GM18502 (cell line): ENCODE measurements around the gene UACA.
A peak's percentile ranks its signal among the peaks of the same experiment; 100 is the strongest.

Experiments
- ATAC-seq: cut with Tn5 transposase; IDR thresholded peaks from one replicate; pipeline ENCODE4 v1.9.1; 2021; ENCODE audit warnings: mild to moderate bottlenecking; ENCODE audit not compliant: unreplicated experiment, poor library complexity

UACA gene

DNA sequence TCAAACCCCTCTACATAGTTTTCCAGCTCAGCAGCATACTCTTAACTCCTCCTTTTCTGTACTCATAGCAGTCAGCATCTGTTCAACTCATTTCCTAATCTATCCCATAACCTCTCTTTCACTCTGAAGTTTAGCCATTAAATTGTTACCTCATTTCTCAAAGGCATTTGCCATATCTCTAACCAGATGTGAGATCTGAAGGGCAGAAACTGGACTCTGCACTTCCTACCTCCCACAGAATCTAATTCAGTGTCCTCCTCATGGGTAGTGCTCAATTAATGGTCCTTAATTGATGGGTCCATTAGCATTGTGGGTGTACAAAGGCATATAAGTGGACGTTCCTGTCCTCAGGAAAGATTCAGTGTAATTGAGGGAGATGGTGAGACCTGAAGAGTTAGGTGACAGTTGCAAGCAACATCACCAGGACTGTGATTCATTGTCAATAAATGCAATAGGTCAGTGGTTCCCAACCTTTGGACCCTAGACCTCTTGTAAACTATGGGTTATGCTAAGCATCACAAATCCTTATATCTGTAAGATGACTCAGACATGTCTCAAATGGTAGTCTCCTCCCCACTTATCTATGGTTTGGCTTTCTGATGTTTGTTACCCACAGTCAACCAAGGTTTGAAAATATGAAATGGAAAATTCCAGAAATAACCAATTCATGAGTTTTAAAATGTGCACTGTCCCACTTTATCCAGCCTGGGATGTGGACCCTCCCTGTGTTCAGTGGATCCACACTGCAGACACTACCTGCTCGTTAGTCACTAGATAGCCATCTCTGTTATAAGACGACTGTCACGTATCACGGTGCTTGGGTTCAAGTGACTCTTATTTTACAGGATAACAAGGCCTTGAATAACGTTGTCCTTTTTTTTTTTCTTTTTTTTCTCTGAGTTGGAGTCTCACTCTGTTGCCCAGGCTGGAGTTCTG lies 25.0 kb upstream of the UACA start:
- ATAC-seq = no peak

DNA sequence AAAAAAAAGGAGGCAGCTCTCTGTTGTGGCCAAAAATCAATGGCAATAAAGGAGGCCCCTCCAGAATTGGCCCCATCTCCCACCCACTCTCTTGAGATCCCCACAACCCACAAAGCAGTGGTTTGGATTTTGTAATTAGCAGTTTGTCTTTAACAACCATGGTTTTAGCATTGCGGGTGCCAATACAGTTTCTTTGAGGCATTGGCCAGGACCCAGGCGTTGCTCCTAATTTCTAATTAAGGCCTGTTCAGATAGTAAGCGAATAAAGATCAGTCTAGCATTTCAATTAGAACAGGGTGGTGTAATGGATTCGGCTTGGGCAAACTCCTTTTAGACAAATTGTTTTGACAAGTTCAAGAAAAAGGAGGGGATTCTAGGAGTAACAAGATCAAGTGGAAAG lies 23.6 kb upstream of the UACA start:
- ATAC-seq = no peak

DNA sequence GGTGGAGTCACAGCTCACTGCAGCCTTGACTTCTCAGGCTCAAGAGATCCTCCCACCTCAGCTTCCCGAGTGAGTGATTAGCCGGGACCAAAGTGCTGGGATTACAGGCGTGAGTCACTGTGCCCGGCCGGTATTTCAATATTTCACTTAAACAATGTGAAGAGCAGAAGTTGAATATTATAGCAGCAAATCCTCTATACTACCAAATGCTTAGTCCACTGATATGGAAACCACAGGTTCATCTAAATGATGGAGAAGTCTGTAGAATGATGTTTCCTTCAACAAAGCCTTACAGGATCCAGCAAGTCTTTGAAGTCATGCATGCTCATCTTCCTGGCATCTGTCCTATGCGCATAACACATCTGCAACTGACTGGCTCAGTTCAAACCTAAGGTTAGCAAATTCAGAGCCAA lies 20.3 kb upstream of the UACA start:
- no peak for ATAC-seq

DNA sequence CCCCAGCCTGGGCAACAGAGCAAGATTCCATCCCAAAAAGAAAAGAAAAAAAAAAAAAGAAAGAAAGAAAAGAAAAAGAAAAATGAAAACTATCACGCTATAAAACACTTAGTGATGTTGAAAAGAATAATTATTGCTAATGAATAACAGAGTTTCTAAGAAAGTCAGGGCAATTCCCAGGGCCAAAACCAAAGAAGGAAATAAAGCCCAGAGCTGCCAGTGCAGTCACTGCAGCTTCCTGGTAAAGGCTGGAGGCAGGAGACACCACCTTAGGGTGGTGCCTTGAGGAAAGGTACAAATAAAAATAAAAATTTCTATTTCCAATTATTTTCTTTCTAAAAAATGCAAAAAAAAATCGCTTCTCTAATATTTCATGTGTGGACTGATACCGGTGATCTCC lies 19.7 kb upstream of the UACA start:
- ATAC-seq = no peak

DNA sequence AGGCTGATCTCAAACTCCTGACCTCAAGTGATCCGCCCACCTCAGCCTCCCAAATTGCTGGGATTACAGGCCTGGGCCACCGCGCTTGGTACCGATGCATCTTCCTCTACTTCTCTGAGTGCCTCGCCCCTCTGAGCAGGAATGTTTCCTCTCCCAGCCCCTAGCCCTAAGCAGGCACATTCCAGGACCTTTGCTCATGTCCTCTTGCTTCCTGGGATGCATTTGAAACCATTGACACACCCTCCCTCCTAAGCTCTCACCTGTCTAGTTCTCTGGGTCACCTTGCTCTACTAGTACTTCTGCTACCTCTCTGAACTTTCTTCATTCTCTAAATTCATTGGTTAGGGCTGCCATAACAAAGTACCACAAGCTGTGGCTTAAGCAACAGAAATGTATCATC lies 17.9 kb upstream of the UACA start:
- ATAC-seq = no peak

DNA sequence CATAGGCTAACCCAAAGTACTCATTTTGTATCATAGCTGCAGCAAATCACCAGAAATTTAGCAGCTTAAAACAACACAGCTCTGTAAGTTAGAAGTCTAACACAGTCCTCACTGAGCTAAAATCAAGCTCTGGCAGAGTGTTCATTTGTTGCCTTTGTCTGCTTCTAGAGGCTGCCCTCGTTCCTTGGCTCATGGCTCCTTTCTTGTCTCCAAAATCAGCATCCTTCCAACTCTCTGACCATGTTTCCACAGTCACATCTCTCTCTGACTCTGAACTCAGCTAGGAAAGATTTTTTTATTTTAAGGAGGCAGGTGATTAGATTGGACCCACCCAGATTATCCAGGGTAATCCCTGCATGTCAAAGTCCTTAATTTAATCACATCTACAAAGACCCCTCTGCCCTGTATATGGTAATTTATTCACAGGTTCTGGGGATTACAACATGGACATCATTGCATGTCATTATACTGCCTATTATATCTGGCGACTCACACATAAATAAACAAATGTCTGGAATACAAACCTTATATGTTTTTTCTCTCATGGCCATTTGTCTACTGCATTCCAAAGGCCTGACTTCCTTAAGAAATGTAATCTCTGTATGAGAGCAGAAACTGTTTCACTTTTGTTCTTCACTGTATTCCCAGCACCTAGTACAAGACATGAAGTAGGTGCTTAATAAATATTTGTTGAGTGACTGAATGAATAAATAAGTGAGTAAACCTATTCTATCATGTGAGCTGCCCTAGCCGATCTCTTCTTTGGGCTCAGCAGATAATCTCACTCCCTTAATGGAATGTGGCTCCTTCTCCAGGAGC lies 15.1 kb upstream of the UACA start:
- ATAC-seq = no peak

DNA sequence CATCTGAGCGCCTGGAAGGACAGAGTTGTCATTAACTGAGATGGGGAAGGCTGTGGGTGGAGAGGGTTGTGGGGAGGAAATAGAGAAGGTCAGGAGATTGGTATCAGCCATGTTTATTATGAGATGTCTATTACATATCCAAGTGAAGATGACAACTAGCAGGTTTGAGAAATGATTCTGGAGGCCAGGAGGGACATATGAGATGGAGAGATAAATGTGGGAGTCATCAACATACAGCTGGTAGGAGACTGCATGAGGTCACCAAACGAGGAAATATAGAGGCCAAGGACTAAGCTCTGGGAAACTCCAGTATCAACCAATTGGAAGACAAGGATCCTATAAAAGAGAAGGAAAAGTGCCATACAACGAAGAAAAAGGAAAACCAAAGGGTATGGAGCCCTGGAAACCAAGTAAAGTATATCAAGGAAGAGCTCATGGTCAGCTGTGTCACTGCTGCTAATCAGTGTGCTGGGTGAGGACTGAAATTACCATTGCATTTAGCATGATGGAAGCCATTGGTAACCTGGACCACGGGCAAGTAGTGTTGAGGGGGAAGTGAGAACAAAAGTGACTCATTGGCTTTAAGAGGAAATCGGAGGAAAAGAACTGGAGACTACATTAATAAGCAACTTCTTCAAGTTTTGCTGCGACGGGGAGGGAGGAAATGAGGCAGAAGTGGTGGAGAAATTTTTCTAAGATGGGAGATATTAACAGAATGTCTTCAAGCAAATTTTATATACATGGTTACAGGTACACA lies 14.0 kb upstream of the UACA start:
- no peak for ATAC-seq

DNA sequence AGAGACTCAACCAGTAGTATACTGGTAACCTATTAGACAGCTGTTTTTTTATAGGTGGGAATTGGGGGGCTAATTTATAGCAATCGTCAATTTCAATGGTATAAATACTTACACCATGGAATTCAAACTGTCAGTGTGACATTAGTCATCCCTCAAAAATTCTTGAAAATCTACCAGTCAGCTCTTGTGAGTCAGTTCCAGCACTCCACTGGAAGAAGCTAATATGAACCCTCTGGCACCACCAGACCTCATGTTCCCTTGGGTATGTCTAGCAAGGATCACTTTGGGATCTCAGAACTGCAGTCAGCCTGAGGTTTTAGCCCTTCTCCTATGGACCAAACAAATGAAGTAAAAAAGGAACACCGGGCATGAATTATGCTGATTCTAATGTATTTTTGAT lies 11.8 kb upstream of the UACA start:
- ATAC-seq = no peak

DNA sequence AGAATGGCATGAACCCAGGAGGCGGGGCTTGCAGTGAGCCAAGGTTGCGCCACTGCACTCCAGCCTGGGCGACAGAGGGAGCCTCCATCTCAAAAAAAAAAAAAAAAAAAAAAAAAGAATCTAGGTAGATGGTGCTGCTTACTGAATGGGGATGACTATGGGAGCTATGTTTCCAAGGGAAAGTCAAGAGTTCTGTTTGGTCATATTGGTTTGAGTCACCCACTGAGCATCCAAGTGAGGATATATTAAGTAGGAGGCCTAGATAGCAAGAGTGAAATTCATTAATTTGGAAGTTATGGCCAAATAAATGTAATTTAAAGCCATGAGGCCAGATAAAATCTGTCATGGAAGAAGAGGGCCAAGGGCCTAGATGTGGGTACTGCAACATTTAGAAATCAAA lies 9.0 kb upstream of the UACA start:
- no peak for ATAC-seq

DNA sequence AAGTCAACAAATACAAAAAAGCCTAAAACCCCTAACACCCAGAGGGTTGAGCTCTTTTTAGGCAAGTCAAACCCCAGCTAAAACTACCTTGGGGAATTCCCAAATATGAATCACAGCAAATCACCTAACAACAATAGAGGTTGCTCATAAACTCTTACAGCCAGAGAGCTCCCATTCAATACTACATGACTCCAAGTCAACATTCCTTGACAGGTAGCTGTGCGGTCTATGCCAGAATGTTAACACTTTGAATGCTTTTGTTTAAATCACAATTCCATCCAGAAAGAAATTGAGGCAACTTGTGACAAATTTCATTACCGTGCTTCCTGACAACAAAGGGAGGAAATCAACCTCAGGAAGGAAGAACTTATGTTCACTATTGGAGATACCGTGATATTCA lies 7.5 kb upstream of the UACA start:
- ATAC-seq = no peak

DNA sequence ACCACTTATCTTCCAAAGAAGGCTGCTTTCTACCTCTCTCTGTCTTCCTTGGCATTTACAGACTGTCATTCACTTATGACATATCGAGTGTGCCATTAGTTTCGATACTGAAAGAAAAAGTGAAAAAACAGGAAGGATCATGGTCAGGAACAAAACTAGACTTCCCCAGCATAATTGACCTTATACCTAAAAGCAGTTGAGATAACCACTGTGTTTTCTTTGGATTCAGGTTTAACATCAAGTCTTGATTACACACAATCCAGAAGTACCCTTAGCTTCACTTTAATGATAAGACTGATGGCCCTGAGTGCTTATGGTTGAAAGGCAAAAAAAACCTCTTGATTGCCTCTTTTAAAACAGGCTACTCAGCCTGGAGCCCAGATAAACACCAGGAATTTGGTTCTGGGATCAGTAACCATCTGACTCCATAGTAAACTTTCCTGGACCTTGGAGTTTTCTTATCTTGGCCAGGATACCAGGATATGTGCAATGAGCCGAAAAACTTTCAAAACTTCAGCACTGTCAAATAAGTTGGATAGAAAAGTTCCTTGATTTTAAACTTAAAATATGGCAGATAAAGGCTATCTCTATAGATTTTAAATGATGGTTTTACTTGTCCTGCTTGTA lies 5.0 kb upstream of the UACA start:
- no peak for ATAC-seq

DNA sequence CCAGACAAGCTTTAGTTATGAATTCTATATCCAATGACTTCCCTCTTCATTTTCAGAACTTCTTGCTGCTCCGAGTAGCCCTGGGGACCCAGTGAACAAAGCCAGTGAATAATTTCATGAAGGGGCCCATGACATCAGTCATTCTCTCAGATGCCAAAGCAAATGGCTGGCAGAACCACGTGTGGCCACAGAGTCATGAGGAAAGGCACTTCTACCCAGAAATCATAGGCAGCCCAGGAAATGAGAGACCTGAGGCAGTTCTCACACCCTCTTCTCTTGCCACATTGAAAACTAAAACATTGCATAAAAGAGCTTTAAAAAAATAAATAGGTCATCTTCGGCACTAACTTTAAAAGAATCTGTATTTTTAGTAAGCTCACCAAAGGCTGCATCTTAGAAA lies 4.3 kb upstream of the UACA start:
- no peak for ATAC-seq

DNA sequence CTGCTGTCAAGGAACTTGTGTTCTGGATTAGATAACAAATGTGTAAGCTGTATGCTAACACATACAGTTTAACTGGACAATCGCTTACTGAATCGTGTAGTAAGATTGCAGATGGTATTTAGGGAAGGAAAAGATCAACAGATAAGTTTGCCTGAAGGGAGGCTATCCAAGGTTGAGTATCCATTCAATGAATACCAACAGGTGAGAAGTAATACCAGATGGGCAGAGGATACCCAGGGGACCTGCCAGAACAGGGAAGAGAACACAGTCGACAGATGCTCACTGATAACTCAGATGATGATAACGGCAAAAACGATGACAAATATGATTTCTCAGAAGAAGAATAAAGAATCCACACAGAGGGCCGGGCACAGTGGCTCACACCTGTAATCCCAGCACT lies 3.2 kb upstream of the UACA start:
- ATAC-seq = no peak

DNA sequence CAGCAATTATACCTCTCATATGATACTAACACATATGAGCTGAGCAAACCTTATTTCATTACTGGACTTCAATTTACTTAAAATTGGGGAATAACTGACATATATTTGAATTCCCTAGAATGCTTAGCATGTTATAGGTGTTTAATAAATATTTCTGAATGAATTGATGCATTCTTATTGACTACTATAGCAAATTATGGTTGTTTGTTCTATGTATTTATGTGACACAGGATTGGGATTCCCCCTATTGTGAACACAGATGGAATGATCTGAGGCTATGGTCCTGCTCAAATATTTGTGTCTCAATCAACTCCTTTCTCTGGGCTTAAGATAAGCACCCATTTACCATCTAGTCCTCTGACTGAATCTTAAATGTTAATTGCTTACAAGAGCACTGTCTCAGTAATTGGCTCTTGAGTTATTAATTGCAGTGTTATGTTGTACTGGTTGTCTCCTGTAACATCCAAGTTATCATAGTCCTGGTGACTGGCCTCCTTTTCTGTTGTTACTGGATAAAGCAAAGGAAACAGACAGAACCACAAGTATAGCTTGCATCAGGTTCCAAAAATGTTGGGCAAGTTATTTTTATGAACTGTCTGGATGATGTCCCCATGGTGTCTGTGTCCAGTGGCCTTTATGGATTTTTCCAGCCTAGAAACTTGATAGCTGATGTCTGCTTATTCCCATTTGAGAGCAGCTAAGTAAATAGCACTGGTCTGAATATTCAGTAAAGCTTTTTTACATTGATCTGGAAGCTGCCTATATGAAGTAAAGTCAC lies 2.3 kb upstream of the UACA start:
- ATAC-seq = no peak

DNA sequence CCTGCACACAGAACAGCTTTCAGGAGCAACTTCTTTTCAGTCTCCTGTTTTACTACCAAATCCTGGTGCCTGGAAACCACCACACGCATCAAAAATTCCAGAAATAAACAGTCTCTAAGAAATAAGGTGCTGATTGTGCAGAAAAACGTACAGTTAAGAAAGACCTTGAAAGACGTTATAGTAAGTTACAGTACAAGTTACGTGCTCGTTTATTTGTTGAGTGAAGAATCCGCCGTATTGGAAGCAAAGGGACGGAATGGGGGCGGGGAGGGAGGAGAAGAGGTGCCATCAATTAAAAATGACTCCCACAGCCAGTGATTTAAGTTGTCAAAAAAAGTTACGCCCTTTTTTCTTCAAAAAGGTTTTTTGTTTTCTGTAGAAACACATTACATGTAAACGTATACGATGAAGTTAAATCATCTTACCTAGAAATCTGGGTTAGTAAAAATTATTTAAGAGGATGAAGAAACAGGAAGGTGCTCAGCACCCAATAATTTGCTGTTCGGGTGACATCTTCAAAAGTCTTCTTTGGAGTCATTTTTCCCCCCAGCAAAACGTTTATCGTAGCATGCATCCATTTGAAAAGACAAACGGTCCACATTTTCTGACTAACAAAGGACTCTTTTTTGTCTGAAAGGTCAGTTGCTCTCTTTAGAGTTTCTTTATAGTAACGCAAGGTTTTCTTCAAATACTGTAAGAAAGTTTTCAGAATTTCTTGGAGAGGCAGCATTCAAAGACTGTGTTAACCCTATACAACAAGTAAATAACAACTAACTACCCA lies 782 bp upstream of the UACA start:
- ATAC-seq = no peak

DNA sequence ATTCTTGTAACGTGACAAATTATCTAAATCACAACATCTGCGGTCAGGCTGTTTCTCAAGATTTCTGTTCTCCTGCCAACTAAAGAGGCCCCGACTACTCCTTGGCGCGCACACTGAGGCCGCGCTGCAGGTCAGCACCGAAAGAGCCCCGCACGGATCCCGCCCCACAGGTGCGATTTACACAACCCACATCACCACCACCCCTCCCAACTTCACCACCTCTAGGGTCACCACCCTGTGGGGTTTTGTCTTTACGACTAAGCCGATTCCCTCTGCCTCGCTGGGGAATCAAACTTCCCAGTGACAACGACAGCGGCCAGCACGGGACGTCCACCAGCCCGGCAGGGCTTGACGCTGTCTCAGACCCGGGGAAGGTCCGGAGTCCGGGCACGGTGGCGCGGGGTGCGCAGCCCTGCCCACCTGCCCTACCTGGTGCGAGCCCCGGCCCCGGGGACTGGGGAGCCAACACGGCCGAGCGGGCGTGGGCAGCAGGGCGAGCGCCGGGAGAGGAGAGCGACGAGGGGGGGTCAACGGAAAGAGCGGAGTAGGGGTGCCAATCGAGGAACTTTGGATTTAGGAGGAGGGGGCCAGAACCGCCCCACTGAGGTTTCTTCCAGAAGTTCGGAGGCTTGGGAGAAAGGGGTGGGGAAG lies 764 bp downstream of the UACA start:
- peak; percentile 16 for ATAC-seq

DNA sequence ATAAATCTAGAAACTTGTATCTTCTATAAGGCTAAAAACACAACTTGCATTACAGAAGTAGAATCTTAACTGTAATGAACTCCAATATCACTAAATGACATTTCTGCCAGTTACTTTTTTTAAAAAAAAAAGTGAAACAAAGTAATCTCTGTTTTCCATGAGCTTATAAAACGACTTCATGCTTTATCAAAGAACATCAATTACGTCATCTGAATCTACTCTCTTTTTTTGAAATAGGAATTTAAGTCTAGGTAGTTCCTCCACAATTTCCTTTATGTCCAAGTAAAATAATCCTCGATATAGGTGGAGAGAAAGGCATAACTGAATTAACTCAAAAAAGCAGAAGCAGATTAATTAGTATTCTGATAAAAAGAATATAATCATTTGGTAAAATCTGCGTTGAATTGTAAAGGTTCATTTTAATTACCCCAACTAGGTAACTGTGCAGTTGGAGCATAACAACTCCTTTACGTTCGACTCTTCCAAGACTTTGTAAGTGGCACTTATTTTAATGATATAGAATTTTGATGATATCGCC lies 1.4 kb downstream of the UACA start:
- no peak for ATAC-seq

DNA sequence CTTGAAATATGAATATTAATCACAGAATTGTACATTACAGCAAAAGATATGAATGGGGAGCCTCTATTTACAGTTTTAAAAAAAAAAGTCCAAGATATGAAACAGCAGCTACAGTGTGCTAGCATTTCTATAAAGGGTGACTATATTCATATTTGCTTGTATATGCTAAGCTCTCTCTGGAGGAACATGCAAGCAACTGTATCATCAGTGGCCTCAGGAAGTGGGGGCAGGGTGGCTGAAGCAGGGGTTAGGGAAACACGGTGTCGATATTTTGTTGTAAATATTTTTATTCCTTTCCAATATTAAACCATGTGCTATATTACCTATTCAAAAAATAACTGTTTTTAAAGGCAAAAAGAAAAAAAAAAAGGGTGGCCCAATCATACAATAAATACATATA lies 2.3 kb downstream of the UACA start:
- ATAC-seq = no peak
